HCT116 (cell line): ENCODE results near the gene TMEM181. TPM values are rescaled to one million over a fixed set of nuclear protein-coding genes. Genes with fewer than 3 reads are reported as not detected.

Experiments
- ATAC-seq: fragments of 200-7000 bp; cut with Tn5 transposase; 2 replicates; pipeline ENCODE4 v1.9.1; 2020; ENCODE audit warnings: mild to moderate bottlenecking, moderate library complexity
- BruUV-seq: library from RNA; stranded (reverse); fragments of 400-500 nt; replicated peaks from 2 replicates; lab custom pipeline; 2021; lab: Mats Ljungman, UMichigan
- CTCF ChIA-PET: fragments of 300-600 bp; sonication (Branson Sonifier 250); formaldehyde crosslinking; loops from one replicate; lab custom pipeline; 2021; ENCODE audit warnings: antibody characterized with exemption; lab: Charles Lee
- POLR2A ChIA-PET: fragments of 300-600, 350-600 bp; sonication (Branson Sonifier 250); formaldehyde crosslinking; loops from one replicate; lab custom pipeline; 2021; ENCODE audit warnings: antibody characterized with exemption; lab: Charles Lee
- RAD21 ChIA-PET, 2 experiments: fragments of 300-600 bp; sonication (Branson Sonifier 250); formaldehyde crosslinking; loops; one replicate each; lab custom pipeline; 2023; ENCODE audit warnings: low total read pairs in 2 of 2; ENCODE audit not compliant: uncharacterized antibody in 2 of 2, unreplicated experiment in 2 of 2, low non-redundant PET in 1 of 2; lab: Charles Lee
- DNase-seq: peaks from one replicate; pipeline ENCODE4 v3.0.0-alpha.2; 2010; ENCODE audit warnings: low read depth, low spot score
- H2AFZ ChIP-seq: fragments of 200-600 bp; shearing (Covaris generic), sonication (generic); 2 replicates; pipeline ENCODE4 v1.6.1; 2017; ENCODE audit warnings: low read depth, mixed run types, mixed read lengths, antibody characterized with exemption, low read length; ENCODE audit not compliant: poor library complexity, severe bottlenecking
- H3K27ac ChIP-seq: 2 replicates; pipeline ENCODE4 v1.5.1; 2012; ENCODE audit warnings: low read depth, low read length
- H3K27me3 ChIP-seq: fragments of 200-600 bp; sonication (generic); 2 replicates; pipeline ENCODE4 v1.6.1; 2016; ENCODE audit warnings: mixed run types, low read length, mixed read lengths; ENCODE audit not compliant: insufficient read depth
- H3K36me3 ChIP-seq, 2 experiments: fragments of 200-500 bp in 1 of 2; fragments of 200-600 bp in 1 of 2; sonication (Bioruptor generic) in 1 of 2; sonication (generic) in 1 of 2; 2 replicates each; pipeline versions ENCODE4 v1.5.1 to v1.6.1; 2014 to 2016; ENCODE audit warnings: low read length in 2 of 2, inconsistent platforms in 1 of 2, mixed read lengths in 1 of 2, mixed run types in 1 of 2; ENCODE audit not compliant: insufficient read depth in 2 of 2, control insufficient read depth in 1 of 2
- H3K4me1 ChIP-seq, 2 experiments: fragments of 200-600 bp in 1 of 2; sonication (generic) in 1 of 2; 2 replicates each; pipeline versions ENCODE4 v1.5.1 to v1.6.1; 2012 to 2017; ENCODE audit warnings: low read length in 2 of 2, inconsistent platforms in 1 of 2, mild to moderate bottlenecking in 1 of 2, mixed read lengths in 1 of 2, mixed run types in 1 of 2, moderate library complexity in 1 of 2; ENCODE audit not compliant: insufficient read depth in 2 of 2, control insufficient read depth in 1 of 2
- H3K4me2 ChIP-seq: fragments of 200-600 bp; sonication (generic); 2 replicates; pipeline ENCODE4 v1.6.1; 2017; ENCODE audit warnings: mixed run types, low read length, mixed read lengths
- H3K4me3 ChIP-seq, 2 experiments: fragments of 200-600 bp in 1 of 2; sonication (generic) in 1 of 2; replicated peaks in 1 of 2; 2 replicates each; pipeline ENCODE4 v1.5.1; 2011 to 2016; ENCODE audit warnings: low read length in 2 of 2, control low read depth in 1 of 2, low read depth in 1 of 2, mild to moderate bottlenecking in 1 of 2, mixed read lengths in 1 of 2, mixed run types in 1 of 2
- H3K79me2 ChIP-seq: fragments of 200-600 bp; sonication (generic); 2 replicates; pipeline ENCODE4 v1.6.1; 2017; ENCODE audit warnings: mild to moderate bottlenecking, mixed run types, low read length, moderate library complexity, mixed read lengths; ENCODE audit not compliant: insufficient read depth
- H3K9ac ChIP-seq: fragments of 200-600 bp; sonication (generic); 2 replicates; pipeline ENCODE4 v1.6.1; 2016; ENCODE audit warnings: low read length, mixed read lengths
- H3K9me2 ChIP-seq: fragments of 200-600 bp; sonication (generic), shearing (Covaris generic); 2 replicates; pipeline ENCODE4 v1.6.1; 2017; ENCODE audit warnings: mixed run types, mild to moderate bottlenecking, moderate library complexity; ENCODE audit not compliant: insufficient read depth
- H3K9me3 ChIP-seq, 2 experiments: fragments of 200-500 bp in 1 of 2; fragments of 200-600 bp in 1 of 2; sonication (Bioruptor generic) in 1 of 2; sonication (generic) in 1 of 2; 2 replicates each; pipeline ENCODE4 v1.6.1; 2014 to 2017; ENCODE audit warnings: low read length in 2 of 2, mixed read lengths in 2 of 2, inconsistent platforms in 1 of 2, low read depth in 1 of 2, mild to moderate bottlenecking in 1 of 2, mixed run types in 1 of 2, moderate library complexity in 1 of 2; ENCODE audit not compliant: control insufficient read depth in 1 of 2, insufficient read depth in 1 of 2
- H4K20me1 ChIP-seq: fragments of 200-600 bp; sonication (generic), shearing (Covaris generic); 2 replicates; pipeline ENCODE4 v1.6.1; 2017; ENCODE audit warnings: mixed run types, mild to moderate bottlenecking, moderate library complexity; ENCODE audit not compliant: insufficient read depth
- CBX3 ChIP-seq: IDR thresholded peaks from 2 replicates; pipeline ENCODE4 v1.6.1; 2012; ENCODE audit warnings: low read depth
- ELF1 ChIP-seq: IDR thresholded peaks from 2 replicates; pipeline ENCODE4 v1.6.1; 2012; ENCODE audit warnings: low read depth, borderline replicate concordance
- EZH2 ChIP-seq: fragments of 200-600 bp; sonication (generic); IDR thresholded peaks from 2 replicates; pipeline ENCODE4 v1.6.1; 2017; ENCODE audit warnings: antibody characterized with exemption, mixed run types
- JUND ChIP-seq: IDR thresholded peaks from 2 replicates; pipeline ENCODE4 v1.6.1; 2012
- SIN3A ChIP-seq: IDR thresholded peaks from 2 replicates; pipeline ENCODE4 v1.6.1; 2012; ENCODE audit warnings: low read depth
- TCF7L2 ChIP-seq: IDR thresholded peaks from 2 replicates; pipeline ENCODE4 v1.7.0; 2011; ENCODE audit warnings: borderline replicate concordance, inconsistent platforms; ENCODE audit not compliant: insufficient read depth, insufficient read length; ENCODE audit errors: extremely low read depth
- YY1 ChIP-seq: IDR thresholded peaks from 2 replicates; pipeline ENCODE4 v1.6.1; 2011; ENCODE audit warnings: low read length, low read depth, moderate library complexity, mild to moderate bottlenecking; ENCODE audit not compliant: insufficient replicate concordance; ENCODE audit errors: extremely low read depth
- ZBTB33 ChIP-seq: IDR thresholded peaks from 2 replicates; pipeline ENCODE4 v1.6.1; 2011; ENCODE audit warnings: mild to moderate bottlenecking, low read length, moderate library complexity; ENCODE audit not compliant: insufficient replicate concordance; ENCODE audit errors: extremely low read depth
- intact Hi-C: fragments of 100-400 bp; cut with micrococcal nuclease; formaldehyde crosslinking; loops from 2 replicates; pipeline ENCODE4 v1.10.0; 2022
- total RNA-seq: library from RNA; stranded (reverse); gene quantifications from one replicate; pipeline ENCODE4 v1.2.1, GENCODE V29; 2021; ENCODE audit not compliant: unreplicated experiment
- TF ChIP-seq, protein P1 (sequence below): IDR thresholded peaks from 2 replicates; pipeline ENCODE4 v1.6.1; 2012; ENCODE audit warnings: low read depth

The TMEM181 gene
- total RNA-seq, 1 experiment from 2014 or later: 34.4 TPM

DNA sequence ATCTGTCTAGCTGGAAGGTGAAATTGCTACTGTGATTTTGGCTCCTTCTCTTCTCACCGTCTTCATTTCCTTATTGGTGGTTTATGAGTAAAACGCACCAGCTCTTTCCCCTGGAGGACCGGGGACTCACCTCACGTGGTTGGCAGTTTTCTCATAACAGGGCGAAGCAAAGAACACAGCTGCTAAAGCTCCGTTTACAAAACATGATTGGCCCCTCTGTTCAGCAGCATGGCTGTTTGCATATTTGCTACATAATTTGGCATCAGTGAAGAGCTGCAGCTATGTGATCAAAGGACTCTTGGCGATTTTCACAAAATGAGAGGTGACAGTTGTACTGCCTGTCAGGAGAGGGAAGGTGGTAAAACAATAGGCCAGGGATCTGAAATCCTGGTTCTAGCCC lies 20.5 kb upstream of the TMEM181 start:
- no peaks in the 10 kb centered on the region for H3K79me2 ChIP-seq
- H3K27ac ChIP-seq: no peak overlapping the region
- intact Hi-C loops: no loop called here
- no peaks in the 10 kb centered on the region for H4K20me1 ChIP-seq
- no peaks in the 10 kb centered on the region for H3K27me3 ChIP-seq
- H3K9me3 ChIP-seq: no peaks in the 10 kb centered on the region
- H3K4me3 ChIP-seq: no peak overlapping the region
- ChIA-PET POLR2A (interaction anchor here (0.6 kb wide), 1 partner anchor 10 kb away, joined by 3 read pairs; no protein-coding TSS in a partner anchor), RAD21 (no interaction called here), CTCF (interaction anchor here (1.0 kb wide), 1 partner anchor 318 kb away, joined by 3 read pairs; no protein-coding TSS in a partner anchor)
- BruUV-seq: no TSS peak
- DNase-seq (no peak), ATAC-seq (no peak)
- no peak overlapping the region for H3K4me2 ChIP-seq
- no peak overlapping the region for H2AFZ ChIP-seq
- H3K4me1 ChIP-seq: peaks cover 11 to 14% of the 10 kb centered on the region in 2 experiments; a peak in 3 of 4 replicates
- no peak for TF ChIP-seq EZH2
- no peak for TF ChIP-seq JUND
- TF ChIP-seq ZBTB33: no peak
- no peak for TF ChIP-seq TCF7L2
- TF ChIP-seq YY1: no peak
- H3K36me3 ChIP-seq: no peaks in the 10 kb centered on the region
- H3K9ac ChIP-seq: no peak overlapping the region
- H3K9me2 ChIP-seq: no peaks in the 10 kb centered on the region

DNA sequence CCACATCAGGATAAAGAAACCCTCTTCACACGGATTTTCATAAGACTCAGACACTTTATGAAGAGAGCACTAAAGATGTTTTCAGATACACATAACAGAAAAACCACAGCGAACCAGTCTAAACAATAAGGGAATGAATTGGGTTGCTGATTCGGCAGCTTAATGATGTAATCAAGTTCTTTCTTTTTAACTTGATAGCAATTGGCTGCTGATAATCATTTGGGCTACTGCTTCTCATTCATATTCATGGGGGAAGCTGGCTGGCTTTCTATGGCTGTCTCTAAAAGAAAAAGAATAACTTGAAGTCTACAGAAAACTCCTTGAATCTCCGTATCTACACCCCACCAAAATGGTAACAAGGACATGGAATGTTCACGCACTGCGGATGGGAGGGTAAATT lies 20.0 kb upstream of the TMEM181 start:
- no peak overlapping the region for H3K27ac ChIP-seq
- no peaks in the 10 kb centered on the region for H3K79me2 ChIP-seq
- no peaks in the 10 kb centered on the region for H3K9me2 ChIP-seq
- H3K27me3 ChIP-seq: no peaks in the 10 kb centered on the region
- H3K9me3 ChIP-seq: no peaks in the 10 kb centered on the region
- no TSS peak for BruUV-seq
- H3K4me2 ChIP-seq: no peak overlapping the region
- TF ChIP-seq, protein P1, sequence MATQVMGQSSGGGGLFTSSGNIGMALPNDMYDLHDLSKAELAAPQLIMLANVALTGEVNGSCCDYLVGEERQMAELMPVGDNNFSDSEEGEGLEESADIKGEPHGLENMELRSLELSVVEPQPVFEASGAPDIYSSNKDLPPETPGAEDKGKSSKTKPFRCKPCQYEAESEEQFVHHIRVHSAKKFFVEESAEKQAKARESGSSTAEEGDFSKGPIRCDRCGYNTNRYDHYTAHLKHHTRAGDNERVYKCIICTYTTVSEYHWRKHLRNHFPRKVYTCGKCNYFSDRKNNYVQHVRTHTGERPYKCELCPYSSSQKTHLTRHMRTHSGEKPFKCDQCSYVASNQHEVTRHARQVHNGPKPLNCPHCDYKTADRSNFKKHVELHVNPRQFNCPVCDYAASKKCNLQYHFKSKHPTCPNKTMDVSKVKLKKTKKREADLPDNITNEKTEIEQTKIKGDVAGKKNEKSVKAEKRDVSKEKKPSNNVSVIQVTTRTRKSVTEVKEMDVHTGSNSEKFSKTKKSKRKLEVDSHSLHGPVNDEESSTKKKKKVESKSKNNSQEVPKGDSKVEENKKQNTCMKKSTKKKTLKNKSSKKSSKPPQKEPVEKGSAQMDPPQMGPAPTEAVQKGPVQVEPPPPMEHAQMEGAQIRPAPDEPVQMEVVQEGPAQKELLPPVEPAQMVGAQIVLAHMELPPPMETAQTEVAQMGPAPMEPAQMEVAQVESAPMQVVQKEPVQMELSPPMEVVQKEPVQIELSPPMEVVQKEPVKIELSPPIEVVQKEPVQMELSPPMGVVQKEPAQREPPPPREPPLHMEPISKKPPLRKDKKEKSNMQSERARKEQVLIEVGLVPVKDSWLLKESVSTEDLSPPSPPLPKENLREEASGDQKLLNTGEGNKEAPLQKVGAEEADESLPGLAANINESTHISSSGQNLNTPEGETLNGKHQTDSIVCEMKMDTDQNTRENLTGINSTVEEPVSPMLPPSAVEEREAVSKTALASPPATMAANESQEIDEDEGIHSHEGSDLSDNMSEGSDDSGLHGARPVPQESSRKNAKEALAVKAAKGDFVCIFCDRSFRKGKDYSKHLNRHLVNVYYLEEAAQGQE: no peak
- no peak for TF ChIP-seq ELF1
- TF ChIP-seq SIN3A: no peak
- TF ChIP-seq YY1: no peak
- no peak for TF ChIP-seq JUND
- no peak for TF ChIP-seq ZBTB33
- TF ChIP-seq CBX3: no peak
- H2AFZ ChIP-seq: no peak overlapping the region
- ATAC-seq (no peak), DNase-seq (no peak)
- CTCF ChIA-PET: no interaction called here
- no peaks in the 10 kb centered on the region for H3K36me3 ChIP-seq
- intact Hi-C loops: no loop called here
- H3K4me1 ChIP-seq: peaks cover 11 to 14% of the 10 kb centered on the region in 2 experiments; a peak in 3 of 4 replicates
- no peak overlapping the region for H3K9ac ChIP-seq
- H4K20me1 ChIP-seq: no peaks in the 10 kb centered on the region
- H3K4me3 ChIP-seq: no peak overlapping the region
- RAD21 ChIA-PET: no interaction called here
- POLR2A ChIA-PET: no interaction called here
